Parathyroid adenoma (tissue), 2 donors: Measurements from ENCODE around the gene TSPAN16.
A peak's percentile ranks its signal among the peaks of the same experiment; 100 is the strongest.
"Not testable (repeated sequence)": the region's sequence is repeated elsewhere in the genome, so short reads cannot be mapped to it uniquely, and the experiment has no call there.

ENCODE experiments used
- H2AFZ ChIP-seq: fragments of 300-600 bp; sonication (generic); one replicate; pipeline ENCODE4 v1.7.0; 2017; ENCODE audit warnings: antibody characterized with exemption, mild to moderate bottlenecking
- H3K27ac ChIP-seq: fragments of 300-600 bp; sonication (generic); one replicate; pipeline ENCODE4 v1.7.0; 2017
- H3K27me3 ChIP-seq: fragments of 300-600 bp; sonication (generic); one replicate; pipeline ENCODE4 v1.7.0; 2017; ENCODE audit warnings: low read length; ENCODE audit not compliant: control insufficient read depth, insufficient read depth
- H3K36me3 ChIP-seq: fragments of 300-600 bp; sonication (generic); one replicate; pipeline ENCODE4 v1.7.0; 2017; ENCODE audit warnings: low read length; ENCODE audit not compliant: control insufficient read depth, insufficient read depth
- H3K4me1 ChIP-seq: fragments of 300-600 bp; sonication (generic); one replicate; pipeline ENCODE4 v1.7.0; 2017; ENCODE audit warnings: control low read depth
- H3K4me2 ChIP-seq: fragments of 300-600 bp; sonication (generic); one replicate; pipeline ENCODE4 v1.7.0; 2017; ENCODE audit warnings: low read length
- H3K4me3 ChIP-seq: fragments of 300-600 bp; sonication (generic); one replicate; pipeline ENCODE4 v1.7.0; 2017; ENCODE audit warnings: low read depth, low read length
- H3K79me2 ChIP-seq: fragments of 300-600 bp; sonication (generic); one replicate; pipeline ENCODE4 v1.7.0; 2017; ENCODE audit warnings: control low read depth
- H3K9ac ChIP-seq: fragments of 300-600 bp; sonication (generic); one replicate; pipeline ENCODE4 v1.7.0; 2017; ENCODE audit warnings: mild to moderate bottlenecking
- H3K9me3 ChIP-seq: fragments of 300-600 bp; sonication (generic); one replicate; pipeline ENCODE4 v1.7.0; 2017; ENCODE audit warnings: low read length; ENCODE audit not compliant: control insufficient read depth
- CTCF ChIP-seq: fragments of 300-600 bp; sonication (generic); IDR thresholded peaks from one replicate; pipeline ENCODE4 v1.7.0; 2017; ENCODE audit warnings: antibody characterized with exemption, mild to moderate bottlenecking
- donor health status: primary hyperparathyroidism.

TSPAN16 gene

GRCh38 chr19:11324748-11325389, 28.9 kb downstream of the TSPAN16 start:
- H3K36me3 ChIP-seq = no peaks in the 10 kb centered on the region

GRCh38 chr19:11325544-11325943, 29.6 kb downstream of the TSPAN16 start:
- Histone ChIP-seq H3K4me3 (no peak overlapping the region), H2AFZ (no peak overlapping the region), H3K36me3 (no peaks in the 10 kb centered on the region), H3K27me3 (no peaks in the 10 kb centered on the region), H3K9me3 (no peaks in the 10 kb centered on the region), H3K79me2 (no peaks in the 10 kb centered on the region), H3K4me1 (peaks cover 9% of the 10 kb centered on the region), H3K9ac (no peak overlapping the region), H3K4me2 (no peak overlapping the region), H3K27ac (no peak overlapping the region)
- TF ChIP-seq CTCF = no peak

More at GRCh38 chr19:11324748-11325389, 28.9 kb downstream of the TSPAN16 start:
- H3K79me2 ChIP-seq = no peaks in the 10 kb centered on the region
- peaks cover 9% of the 10 kb centered on the region for H3K4me1 ChIP-seq
- H3K27ac ChIP-seq = peak overlapping the region; percentile 61
- H3K9ac ChIP-seq = no peak overlapping the region
- peak overlapping the region; percentile 4 for H3K4me2 ChIP-seq
- no peak overlapping the region for H2AFZ ChIP-seq
- no peak for TF ChIP-seq CTCF
- no peaks in the 10 kb centered on the region for H3K27me3 ChIP-seq
- no peaks in the 10 kb centered on the region for H3K9me3 ChIP-seq
- no peak overlapping the region for H3K4me3 ChIP-seq

- Histone ChIP-seq H3K9ac (no peak overlapping the region), H2AFZ (no peak overlapping the region), H3K36me3 (no peaks in the 10 kb centered on the region), H3K27me3 (no peaks in the 10 kb centered on the region), H3K27ac (no peak overlapping the region), H3K4me2 (no peak overlapping the region), H3K79me2 (no peaks in the 10 kb centered on the region), H3K9me3 (no peaks in the 10 kb centered on the region), H3K4me1 (no peaks in the 10 kb centered on the region), H3K4me3 (no peak overlapping the region)
- TF ChIP-seq CTCF = no peak
These were observed 34.2 kb downstream of the TSPAN16 start for GRCh38 chr19:11330127-11330526.

GRCh38 chr19:11331502-11331901, 35.5 kb downstream of the TSPAN16 start:
- no peak for TF ChIP-seq CTCF
- Histone ChIP-seq H2AFZ (no peak overlapping the region), H3K36me3 (no peaks in the 10 kb centered on the region)

GRCh38 chr19:11332822-11333221, 36.9 kb downstream of the TSPAN16 start:
- Histone ChIP-seq H2AFZ (no peak overlapping the region), H3K9ac (no peak overlapping the region), H3K4me3 (no peak overlapping the region), H3K9me3 (no peaks in the 10 kb centered on the region), H3K27me3 (no peaks in the 10 kb centered on the region), H3K27ac (no peak overlapping the region), H3K4me1 (no peaks in the 10 kb centered on the region), H3K36me3 (no peaks in the 10 kb centered on the region), H3K4me2 (no peak overlapping the region), H3K79me2 (no peaks in the 10 kb centered on the region)
- TF ChIP-seq CTCF = no peak

More at GRCh38 chr19:11331502-11331901, 35.5 kb downstream of the TSPAN16 start:
- Histone ChIP-seq H3K9ac (no peak overlapping the region), H3K27ac (no peak overlapping the region), H3K27me3 (no peaks in the 10 kb centered on the region), H3K4me2 (no peak overlapping the region), H3K79me2 (no peaks in the 10 kb centered on the region), H3K4me3 (no peak overlapping the region), H3K9me3 (no peaks in the 10 kb centered on the region), H3K4me1 (no peaks in the 10 kb centered on the region)

GRCh38 chr19:11333838-11334237, 37.9 kb downstream of the TSPAN16 start:
- H3K36me3 ChIP-seq, H3K27ac ChIP-seq, H3K9me3 ChIP-seq, H3K4me1 ChIP-seq, H3K4me2 ChIP-seq, H2AFZ ChIP-seq, H3K27me3 ChIP-seq, H3K79me2 ChIP-seq, H3K4me3 ChIP-seq, H3K9ac ChIP-seq: not testable (repeated sequence)
